Measurements from ENCODE around the gene IFIT2.

DNA sequence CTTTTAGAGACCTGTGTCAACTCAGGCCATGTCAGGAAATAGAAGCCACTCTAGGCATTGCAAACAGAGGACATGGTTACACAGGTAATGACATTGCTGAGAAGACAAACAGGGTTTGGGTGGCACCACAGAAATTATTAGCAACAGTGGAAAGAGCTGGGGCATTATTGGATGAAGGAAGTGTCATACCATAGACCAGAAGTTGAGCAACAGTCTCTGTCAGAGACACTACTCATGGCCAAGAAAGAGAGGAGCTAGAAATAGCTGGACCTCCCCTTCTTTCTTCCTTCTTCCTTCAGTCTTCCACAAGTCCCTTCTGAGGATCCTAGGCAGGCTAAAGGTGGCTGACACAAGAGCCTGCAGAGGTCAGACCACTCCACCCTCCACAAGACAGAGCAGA, 46.1 kb upstream of the IFIT2 start:
- TF ChIP-seq, protein P1, sequence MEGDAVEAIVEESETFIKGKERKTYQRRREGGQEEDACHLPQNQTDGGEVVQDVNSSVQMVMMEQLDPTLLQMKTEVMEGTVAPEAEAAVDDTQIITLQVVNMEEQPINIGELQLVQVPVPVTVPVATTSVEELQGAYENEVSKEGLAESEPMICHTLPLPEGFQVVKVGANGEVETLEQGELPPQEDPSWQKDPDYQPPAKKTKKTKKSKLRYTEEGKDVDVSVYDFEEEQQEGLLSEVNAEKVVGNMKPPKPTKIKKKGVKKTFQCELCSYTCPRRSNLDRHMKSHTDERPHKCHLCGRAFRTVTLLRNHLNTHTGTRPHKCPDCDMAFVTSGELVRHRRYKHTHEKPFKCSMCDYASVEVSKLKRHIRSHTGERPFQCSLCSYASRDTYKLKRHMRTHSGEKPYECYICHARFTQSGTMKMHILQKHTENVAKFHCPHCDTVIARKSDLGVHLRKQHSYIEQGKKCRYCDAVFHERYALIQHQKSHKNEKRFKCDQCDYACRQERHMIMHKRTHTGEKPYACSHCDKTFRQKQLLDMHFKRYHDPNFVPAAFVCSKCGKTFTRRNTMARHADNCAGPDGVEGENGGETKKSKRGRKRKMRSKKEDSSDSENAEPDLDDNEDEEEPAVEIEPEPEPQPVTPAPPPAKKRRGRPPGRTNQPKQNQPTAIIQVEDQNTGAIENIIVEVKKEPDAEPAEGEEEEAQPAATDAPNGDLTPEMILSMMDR (conservative IDR thresholded peaks at IDR 0.05) = no peak
- TF ChIP-seq ZFX (IDR thresholded peaks at IDR 0.05) = no peak

All from C4-2B (cell line).